ENCODE measurements around the gene ABR. TPM values are rescaled to one million over a fixed set of nuclear protein-coding genes. Genes with fewer than 3 reads are reported as not detected.
A peak's percentile ranks its signal among the peaks of the same experiment; 100 is the strongest.

Gene ABR
- total RNA-seq, 6 experiments from 2014 or later, result 7.4 to 21.5 (median 11.3) TPM

DNA sequence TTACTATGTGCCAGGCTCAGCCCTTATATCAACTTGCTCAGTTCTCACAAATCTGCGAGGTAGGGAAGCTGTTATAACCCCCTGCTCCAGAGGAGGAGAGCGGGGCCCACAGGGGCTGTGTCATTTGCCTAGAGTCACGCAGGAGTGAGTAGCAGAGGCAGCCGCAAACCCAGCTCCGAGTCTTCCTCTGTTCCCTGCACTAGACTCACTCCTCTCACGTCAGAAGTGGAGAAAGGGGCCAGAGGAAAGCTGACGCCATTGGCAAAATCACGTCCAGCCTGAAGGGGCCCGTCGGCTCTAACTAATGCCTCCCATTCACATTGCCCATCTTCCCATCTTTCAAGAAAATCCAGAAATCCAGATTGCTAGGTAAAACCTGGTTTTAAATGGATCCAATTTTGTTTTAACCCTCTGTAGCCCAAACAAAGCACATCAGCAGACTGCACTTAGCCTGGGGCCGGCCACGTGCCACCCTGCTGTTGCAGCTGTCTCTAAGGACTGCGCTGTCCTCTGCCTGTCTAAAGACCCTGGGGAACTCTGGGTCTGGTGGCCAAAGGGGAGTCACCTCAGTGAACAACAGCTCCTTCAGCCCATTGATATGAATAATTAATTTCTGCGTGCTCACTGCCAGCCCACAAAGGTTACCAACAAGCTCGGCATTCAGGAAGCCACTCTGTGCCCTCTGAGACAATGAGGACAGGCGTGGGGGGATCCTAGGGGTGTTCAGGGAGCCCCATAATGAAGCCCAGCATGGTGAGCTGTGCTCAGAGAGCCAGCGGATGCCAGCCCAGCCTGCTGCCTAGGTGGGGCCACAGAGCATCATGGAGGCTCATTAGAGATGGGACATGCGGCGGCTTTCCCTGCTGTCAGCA, 36.7 kb upstream of the ABR start:
- no peak for ATAC-seq
- Histone ChIP-seq H3K27ac (no peak overlapping the region), H3K36me3 (no peaks in the 10 kb centered on the region), H3K9me3 (no peaks in the 10 kb centered on the region), H3K4me3 (no peak overlapping the region), H3K27me3 (no peaks in the 10 kb centered on the region), H3K4me1 (no peaks in the 10 kb centered on the region)
- TF ChIP-seq POLR2A (IDR thresholded peaks at IDR 0.05) (no peak), CTCF (IDR thresholded peaks at IDR 0.05) (no peak)
- intact Hi-C loops (cut with DNase I), result no loop called here
- no peak for DNase-seq
- WGBS (ENCODE audit: insufficient coverage, low coverage, low lambda C conversion rate, missing lambda C conversion rate), result 18% methylated on average over 3 of the region's 19 CpGs

DNA sequence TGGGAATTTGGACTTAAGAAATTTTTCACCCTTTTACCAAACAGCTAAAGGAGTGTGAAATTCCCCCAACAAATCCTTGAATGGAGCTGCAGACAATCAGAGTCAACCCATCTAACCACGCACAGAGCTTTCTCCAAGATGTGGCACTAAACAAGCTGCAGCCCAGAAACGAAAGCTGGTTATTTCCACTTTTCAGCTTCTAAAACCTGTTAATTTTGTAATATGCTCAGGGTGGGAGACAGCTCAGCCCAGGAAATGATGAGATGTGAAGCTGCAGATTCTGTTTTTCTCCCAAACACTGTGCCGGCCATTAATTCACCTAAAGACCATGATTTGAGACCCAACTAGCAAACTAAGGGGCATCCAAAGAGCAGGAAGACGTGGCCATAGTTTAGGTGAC, 33.2 kb upstream of the ABR start:
- no peaks in the 10 kb centered on the region for H3K4me1 ChIP-seq
- H3K27ac ChIP-seq, result no peak overlapping the region
- H3K9me3 ChIP-seq, result no peaks in the 10 kb centered on the region
- no peaks in the 10 kb centered on the region for H3K36me3 ChIP-seq
- no peak for DNase-seq
- 28% methylated on average over 4 of the region's 4 CpGs for WGBS (ENCODE audit: insufficient coverage, low coverage, low lambda C conversion rate, missing lambda C conversion rate)
- H3K4me3 ChIP-seq, result no peak overlapping the region
- ATAC-seq, result peak in 2 of 4 donors; percentile 25 to 43
- intact Hi-C loops (cut with DNase I), result no loop called here
- no peak for TF ChIP-seq CTCF (IDR thresholded peaks at IDR 0.05)
- no peaks in the 10 kb centered on the region for H3K27me3 ChIP-seq

DNA sequence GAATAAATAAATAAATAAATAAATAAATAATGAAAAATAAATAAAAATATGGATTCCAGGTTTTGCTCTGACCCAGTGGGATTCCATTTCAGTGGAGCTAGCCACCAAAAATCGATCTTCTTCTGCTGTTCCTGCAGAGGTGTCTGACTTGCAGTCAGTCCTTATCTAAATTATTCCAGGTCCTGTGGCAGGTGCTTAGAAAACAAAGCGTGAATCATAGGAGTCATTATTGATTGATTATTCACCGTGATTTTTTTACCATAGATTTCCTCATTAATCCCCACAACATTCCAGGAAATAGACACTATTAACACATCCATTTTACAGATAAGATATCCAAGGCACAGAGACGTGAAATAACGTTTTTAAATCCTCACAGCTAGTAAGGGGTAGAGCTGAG, 31.5 kb upstream of the ABR start:
- Histone ChIP-seq H3K4me3 (no peak overlapping the region), H3K27ac (no peak overlapping the region), H3K9me3 (no peaks in the 10 kb centered on the region), H3K27me3 (no peaks in the 10 kb centered on the region), H3K36me3 (no peaks in the 10 kb centered on the region), H3K4me1 (no peaks in the 10 kb centered on the region)
- no peak for ATAC-seq
- WGBS (ENCODE audit: insufficient coverage, low coverage, low lambda C conversion rate, missing lambda C conversion rate), result 34% methylated on average over 5 of the region's 5 CpGs
- intact Hi-C loops (cut with DNase I), result no loop called here
- TF ChIP-seq POLR2A (IDR thresholded peaks at IDR 0.05) (no peak), CTCF (IDR thresholded peaks at IDR 0.05) (no peak)
- no peak for DNase-seq

DNA sequence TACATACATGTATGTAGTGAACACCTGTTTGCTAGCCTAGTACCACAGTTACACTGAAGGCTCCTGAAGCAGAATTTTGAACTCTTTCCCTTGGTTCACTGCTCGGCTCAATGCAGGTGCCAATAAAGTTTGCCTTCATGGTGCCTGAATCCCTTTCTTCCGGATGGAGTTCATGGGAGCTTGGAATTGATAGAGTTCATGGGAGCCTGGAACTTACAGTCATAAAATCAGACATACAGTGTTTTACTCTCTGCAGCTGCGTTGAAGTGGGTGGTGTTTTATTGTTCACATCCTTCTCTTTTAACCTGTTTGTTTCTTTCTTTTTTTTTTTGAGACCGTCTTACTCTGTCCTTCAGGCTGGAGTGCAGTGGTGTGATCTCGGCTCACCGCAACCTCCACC, 29.2 kb upstream of the ABR start:
- TF ChIP-seq POLR2A (IDR thresholded peaks at IDR 0.05) (no peak), CTCF (IDR thresholded peaks at IDR 0.05) (no peak)

More for the DNA sequence above, 29.2 kb upstream of the ABR start:
- Histone ChIP-seq H3K9me3 (no peaks in the 10 kb centered on the region), H3K4me3 (no peak overlapping the region), H3K27me3 (no peaks in the 10 kb centered on the region), H3K27ac (no peak overlapping the region), H3K36me3 (no peaks in the 10 kb centered on the region), H3K4me1 (no peaks in the 10 kb centered on the region)
- WGBS (ENCODE audit: insufficient coverage, low coverage, low lambda C conversion rate, missing lambda C conversion rate), result 61% methylated on average over 4 of the region's 6 CpGs
- ATAC-seq (no peak), DNase-seq (no peak)
- intact Hi-C loops (cut with DNase I), result no loop called here

Measured in right lobe of liver (tissue), 6 donors.